Stimulated activated CD4-positive, alpha-beta T cell treated with anti-CD3 and anti-CD28 coated beads, Interleukin-15, amount 100 ng/mL, for 1 hour (primary cell): ENCODE measurements around the gene IL10RA.
"Not testable (repeated sequence)": the region's sequence is repeated elsewhere in the genome, so short reads cannot be mapped to it uniquely, and the experiment has no call there.

ENCODE experiments used
- DNase-seq, 2 donors: peaks; one replicate each; pipeline ENCODE4 v3.0.0-alpha.2; 2020; ENCODE audit warnings: low read depth in 1 of 2, low spot score in 1 of 2

IL10RA gene

GRCh38 chr11:117985953-117986887, at the start of gene IL10RA:
TSS of gene IL10RA (plus strand) at chr11:117986394. CDS start at chr11:117986468, 74 bp downstream.
- peak; percentile 71 to 78 for DNase-seq

DNA sequence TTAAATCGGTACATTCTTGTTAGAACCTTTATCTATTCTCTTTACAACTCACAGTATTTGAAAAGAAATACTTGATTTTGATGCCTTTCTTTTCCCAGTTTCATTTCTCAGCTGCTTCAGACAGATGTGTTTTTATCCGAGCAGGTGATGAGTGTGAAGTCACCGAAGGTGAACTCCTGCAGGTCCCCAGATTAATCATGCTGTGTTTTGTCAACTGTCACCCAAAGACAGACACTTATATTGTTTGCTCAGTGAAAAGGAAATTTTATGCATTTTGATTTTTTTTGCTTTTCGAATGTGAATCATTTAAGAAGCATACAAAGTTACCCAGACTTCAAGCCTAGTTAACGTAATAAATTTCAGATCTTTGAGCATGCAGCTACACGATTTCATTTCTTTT, 49.2 kb upstream of the IL10RA start:
- DNase-seq: no peak

- DNase-seq: no peak
Observed at GRCh38 chr11:117940736-117941135, 45.5 kb upstream of the IL10RA start.

- no peak for DNase-seq
Observed at GRCh38 chr11:117941163-117941707, 45.0 kb upstream of the IL10RA start.

DNA sequence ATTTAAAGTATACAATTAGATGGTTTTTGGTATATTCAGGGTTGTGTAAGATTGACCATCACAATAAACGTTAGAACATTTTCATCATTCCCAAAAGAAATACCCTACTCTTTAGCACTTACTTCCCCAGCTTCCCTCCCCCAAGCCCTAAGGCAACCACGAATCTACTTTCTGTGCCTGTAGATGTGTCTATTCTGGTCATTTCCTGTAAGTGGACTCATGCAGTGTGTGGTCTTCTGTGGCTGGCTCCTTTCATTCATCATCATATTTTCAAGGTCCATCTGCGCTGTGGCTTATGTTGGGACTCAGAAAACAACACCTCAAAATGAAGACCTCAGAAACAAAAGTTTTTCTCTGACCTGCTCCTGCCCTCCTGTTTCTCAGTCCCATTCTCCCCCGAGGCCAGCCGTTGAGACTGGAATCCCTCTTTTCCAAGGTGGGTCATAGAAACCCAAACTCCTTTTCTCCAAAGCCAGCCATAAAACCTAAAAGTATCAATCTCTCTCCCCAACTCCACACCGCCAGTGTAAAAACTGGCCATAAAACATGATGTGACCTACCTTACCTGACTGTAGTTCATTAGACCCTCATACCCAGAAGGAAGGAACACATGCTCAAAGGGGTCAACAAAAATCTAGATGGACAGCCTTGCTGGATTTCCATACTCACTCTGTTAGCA, 44.1 kb upstream of the IL10RA start:
- no peak for DNase-seq

DNA sequence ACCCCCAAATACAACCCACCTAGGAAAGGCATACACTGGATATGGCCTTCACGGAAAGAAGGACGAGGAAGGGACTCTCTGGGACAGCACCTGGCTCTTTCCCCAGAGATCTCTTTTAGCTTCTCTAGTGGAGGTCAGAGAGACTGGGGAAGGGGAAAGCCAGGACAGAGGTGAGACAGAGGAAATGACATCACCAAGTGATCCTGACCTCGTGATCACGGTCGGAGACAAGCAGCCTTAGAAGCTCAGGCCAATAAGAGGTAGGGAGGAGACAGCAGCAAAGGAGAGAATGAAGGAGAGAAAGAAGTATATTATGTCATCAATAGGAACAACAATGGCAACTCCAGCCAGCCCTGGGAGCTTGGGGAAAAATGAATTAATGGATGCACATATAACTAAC, 41.6 kb upstream of the IL10RA start:
- DNase-seq: no peak

DNA sequence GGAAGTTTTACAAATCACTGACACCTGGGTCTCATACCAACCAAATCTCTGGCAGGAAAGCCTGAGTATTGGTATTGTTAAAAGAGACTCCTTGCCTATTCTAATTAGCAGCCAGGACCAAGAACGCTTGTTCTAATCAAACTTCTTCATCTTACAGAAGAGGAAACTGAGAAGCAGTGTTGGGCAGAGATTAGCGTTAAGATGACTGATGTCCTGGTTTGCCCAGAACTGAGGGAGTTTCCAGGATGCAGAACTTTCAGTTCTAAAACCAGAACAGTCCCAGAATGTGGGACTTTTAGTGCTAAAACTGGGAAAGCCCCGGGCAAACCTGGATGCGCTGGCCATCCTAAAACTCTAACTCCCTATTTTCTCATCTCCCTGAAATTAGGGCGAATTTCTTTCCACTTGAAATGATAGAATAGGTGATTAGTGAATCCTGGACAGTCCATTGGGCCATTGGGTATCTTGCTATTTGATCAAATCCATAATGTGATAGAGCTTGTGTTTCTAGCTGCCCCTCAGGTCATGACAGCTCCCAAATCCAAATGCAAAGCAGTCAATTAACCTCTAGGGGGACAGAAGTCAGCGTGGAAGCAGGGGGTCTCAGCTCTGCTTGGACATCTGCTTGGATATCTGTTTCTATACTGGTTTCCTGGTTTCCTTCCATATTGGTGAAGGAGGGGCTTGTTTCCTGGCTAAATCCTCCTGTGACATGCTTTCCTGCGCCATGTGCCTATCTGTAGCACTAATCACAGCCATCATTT, 41.0 kb upstream of the IL10RA start:
- DNase-seq: no peak

DNA sequence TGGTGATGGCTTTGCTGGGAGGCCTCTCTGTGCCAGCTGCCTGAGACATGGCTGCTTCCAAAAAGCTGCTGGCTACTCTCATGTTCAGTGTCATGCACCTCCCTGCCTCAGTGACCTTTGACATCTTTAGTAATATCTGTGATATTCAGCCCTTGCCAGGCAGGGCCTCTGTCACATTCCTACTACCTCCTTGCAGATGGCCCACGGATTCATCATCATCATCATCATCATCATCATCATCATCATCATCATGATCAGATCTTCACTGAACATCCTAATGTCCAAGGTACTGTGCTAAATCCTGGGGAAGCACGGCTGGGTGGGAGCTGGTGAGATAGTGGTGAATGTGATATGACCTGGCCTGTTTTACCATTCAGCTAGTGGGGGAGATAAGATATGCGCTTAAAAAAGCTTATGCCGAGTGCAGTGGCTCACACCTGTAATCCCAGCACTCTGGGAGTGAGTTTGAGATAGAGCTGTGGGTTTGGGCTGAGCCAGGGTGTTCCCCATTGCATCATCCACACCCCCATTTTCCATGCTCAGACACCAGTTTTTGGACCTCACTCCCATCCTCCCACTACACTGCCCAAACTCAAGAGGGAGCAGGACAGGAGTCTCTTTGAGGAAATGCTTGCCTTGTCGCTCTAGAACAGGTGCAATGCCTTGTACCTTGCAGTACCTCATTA, 39.9 kb upstream of the IL10RA start:
- DNase-seq: no peak

GRCh38 chr11:117946842-117947526, 39.2 kb upstream of the IL10RA start:
- peak; percentile 62 to 70 for DNase-seq

DNA sequence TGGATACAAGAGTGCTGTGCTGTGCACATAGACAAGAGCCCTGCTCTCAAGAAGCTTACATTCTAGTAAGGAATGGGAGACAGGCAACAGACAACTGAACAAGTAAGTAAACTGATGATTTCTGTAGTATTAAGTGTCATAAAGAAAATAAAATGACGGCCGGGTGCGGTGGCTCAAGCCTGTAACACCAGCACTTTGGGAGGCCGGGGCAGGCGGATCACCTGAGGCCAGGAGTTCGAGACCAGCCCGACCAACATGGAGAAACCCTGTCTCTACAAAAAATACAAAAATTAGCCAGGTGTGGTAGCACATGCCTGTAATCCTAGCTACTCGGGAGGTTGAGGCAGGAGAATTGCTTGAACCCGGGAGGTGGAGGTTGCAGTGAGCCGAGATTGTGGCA, 38.4 kb upstream of the IL10RA start:
- DNase-seq: not testable (repeated sequence)

DNA sequence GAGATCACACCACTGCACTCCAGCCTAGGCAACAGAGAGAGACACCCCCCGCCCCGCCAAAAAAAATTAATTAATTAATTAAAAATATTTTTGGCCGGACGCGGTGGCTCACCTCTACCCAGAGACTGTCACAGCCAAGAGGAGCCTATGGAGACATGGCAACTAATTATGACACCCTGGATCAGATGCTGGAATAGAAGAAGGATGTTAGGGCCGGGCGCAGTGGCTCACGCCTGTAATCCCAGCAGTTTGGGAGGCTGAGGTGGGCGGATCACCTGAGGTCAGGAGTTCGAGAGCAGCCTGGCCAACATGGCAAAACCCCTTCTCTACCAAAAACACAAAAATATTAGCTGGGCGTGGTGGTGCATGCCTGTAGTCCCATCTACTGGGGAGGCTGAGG, 37.7 kb upstream of the IL10RA start:
- DNase-seq: not testable (repeated sequence)

DNA sequence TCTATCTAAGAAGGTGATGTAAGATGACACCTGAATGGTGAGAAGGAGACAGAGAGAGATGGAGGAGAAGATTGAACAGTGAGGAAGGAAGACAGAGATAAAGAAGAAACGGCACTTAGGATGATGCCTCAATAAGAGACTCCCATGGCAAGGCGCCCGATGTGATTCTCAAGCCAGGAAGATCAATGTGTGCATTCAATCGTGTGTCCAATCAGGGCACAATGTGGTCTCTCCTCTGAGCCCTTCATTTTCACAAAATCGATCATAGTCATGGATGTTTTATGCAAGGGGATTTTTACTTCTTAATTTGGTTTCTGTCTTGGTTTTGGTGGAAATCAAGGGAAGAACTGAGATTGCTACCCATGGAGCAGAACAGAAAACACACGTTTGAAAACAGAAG, 37.1 kb upstream of the IL10RA start:
- DNase-seq: no peak

DNA sequence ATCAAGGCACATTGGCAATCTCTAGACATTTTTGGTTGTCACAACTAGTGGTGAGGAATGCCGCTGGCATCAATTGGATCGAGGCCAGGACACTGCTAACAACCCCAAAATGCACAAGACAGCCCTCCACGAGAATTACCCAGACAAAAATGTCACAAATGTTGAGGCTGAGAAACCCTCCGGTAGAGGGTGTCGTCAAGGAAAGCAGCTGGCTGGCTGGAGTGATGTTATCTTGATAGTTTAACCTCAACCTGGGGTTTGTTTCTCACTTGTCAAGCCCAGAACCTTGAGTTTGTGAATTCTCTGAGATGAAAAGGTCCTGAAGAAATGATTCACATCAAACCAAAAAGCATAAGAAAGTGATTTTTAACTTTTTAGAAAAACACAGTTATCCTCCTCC, 35.9 kb upstream of the IL10RA start:
- peak in 1 of 2 donors; percentile 43 for DNase-seq

GRCh38 chr11:117950993-117951961, 34.9 kb upstream of the IL10RA start:
- no peak for DNase-seq

- DNase-seq: no peak
Observed at GRCh38 chr11:117953024-117953671, 33.0 kb upstream of the IL10RA start.

- no peak for DNase-seq
Observed at GRCh38 chr11:117958949-117959348, 27.2 kb upstream of the IL10RA start.

DNA sequence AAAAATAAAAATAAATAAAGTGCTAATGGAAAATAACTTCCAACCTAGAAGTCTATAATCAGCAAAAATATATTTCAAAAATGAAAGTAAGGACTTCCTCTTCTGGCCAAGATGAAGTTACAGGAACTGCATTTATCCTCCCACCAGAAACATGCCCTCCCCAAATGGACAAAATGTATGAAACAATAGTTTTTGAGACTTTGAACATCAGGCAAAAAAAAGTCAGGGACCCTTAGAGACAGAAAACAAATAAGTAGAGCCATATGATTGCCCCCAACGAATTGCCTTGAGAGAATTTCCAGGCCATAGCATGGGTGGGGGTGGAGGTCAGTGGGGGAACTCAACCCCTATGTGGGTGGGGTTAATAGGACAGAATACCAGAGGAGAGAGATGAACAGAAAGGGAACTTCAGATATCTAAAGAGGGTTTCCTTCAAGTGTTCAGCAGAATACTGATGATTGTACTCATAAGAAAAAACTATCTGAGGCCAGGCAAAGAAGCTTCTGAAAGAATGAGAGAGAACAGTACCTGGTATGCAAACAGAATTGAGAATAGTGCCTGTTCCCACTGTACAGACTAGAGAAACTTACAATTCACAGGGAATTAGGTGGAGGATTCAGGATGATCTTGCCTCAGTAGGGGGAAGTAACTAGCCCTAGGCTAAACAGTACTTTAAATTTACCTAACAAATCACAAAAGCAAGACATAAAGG, 26.6 kb upstream of the IL10RA start:
- no peak for DNase-seq

DNA sequence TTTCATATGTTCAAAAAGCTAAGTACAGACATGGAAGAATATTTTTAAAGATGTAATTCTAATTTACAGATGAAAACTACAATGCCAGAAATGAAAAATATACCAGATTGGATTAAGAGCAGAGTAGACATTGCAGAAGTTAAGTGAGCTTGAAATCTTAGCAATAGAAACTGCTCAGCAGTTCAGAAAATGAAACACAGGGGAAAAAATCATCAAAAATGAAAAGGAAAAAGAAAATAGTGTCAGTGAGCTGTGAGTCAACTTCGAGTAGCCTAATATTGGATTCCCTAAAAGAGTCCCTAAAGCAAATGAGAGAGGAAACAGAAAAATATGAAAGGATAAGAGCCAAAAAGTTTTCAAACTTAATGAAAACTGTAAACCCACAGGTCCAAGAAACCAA, 25.8 kb upstream of the IL10RA start:
- DNase-seq: no peak
